GM21717 (cell line): ENCODE results near the gene SH2D2A.

Experiments
- ATAC-seq: cut with Tn5 transposase; IDR thresholded peaks from one replicate; pipeline ENCODE4 v1.9.1; 2021; ENCODE audit warnings: mild to moderate bottlenecking, moderate library complexity; ENCODE audit not compliant: unreplicated experiment

Gene SH2D2A

DNA sequence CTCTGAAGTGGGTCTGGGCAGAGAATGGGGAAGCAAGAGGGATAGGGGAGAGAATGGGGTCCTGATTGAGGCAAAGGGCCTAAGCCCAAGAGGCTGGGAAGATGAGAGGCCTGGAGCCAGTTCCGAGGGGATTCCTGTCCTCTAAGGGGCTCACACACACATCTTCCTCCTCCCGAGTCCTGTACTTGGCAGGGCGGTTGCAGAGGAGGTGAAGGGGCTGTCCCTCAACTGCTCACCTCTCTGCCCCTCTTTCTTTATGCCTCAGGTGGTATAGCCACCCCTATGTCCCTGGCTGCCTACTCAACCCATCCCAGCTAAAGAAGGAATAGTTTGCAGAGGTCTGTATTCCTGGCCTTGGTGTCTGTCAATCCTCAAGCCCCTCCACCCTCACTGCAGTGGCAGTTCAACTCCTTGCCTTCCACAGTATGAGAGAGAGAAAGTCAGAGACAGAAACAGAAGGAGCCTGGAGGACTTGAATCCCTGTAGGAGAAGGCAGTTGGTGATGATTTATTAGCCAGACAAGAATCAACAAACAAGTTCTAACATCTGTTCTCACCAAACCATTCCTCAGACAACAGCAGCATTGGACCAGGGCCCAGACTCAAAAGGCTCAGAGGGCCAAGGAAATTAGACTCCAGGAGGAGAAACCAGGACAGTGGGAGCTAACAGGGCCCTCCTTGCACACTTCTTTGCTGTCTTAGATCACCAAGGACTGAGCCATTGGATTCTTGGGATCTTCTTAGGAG is 10.7 kb downstream of the SH2D2A start:
- no peak for ATAC-seq

GRCh38 chr1:156804572-156805243 is 11.9 kb downstream of the SH2D2A start:
- no peak for ATAC-seq

DNA sequence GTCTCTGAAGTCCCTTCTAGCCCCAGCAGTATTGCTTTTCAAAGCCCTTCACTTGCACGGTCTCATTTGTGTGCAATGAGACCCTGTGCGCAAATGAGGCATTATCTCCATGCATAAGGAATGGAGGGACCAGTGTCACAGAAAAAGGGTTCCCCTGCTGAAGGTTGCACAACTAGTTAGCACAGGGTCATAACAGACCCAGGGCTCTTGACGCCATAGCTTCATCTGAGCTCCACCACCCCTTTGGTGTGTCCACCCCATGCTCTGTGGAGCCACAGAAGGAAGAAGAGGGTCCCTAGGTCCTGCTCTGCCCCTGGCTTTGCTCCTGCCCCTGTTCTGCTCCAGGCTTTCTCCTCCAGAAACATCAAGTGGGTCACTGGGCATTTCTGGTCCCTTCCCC is 12.6 kb downstream of the SH2D2A start:
- no peak for ATAC-seq

DNA sequence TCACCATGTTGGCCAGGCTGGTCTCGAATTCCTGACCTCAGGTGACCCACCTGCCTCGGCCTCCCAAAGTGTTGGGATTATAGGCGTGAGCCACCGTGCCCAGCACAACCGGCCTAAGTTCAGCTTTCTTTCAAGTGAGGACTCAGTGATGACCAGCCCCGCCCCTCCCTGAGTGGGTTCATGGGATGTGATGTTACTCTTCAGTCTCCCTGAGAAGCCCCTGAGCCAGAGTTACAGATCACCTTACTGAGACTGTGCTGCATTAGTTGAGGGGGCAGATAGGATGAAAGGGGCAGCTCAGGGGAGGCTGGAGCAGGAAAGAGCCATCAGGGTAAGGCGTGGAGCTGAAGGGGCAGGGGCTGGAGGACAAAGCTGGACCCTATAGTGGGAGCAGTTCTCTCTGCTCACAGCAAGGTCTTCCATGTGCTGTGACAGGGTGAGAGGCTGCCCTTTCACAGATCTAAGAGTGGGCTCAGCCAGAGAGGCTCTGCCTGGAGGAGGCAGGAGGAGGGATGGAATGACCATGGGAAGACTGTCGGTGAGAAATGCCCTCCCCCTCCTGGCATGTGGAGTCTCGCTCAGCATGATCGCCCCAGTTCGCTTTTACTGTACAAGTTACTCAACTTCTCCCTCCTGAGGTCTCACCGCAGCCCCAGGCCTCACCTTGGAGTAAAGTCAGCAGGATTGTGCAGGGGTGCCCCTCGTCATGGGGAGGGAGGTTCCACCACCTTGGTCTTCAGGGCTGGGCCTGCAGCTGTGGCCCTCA is 13.4 kb downstream of the SH2D2A start:
- ATAC-seq = no peak

DNA sequence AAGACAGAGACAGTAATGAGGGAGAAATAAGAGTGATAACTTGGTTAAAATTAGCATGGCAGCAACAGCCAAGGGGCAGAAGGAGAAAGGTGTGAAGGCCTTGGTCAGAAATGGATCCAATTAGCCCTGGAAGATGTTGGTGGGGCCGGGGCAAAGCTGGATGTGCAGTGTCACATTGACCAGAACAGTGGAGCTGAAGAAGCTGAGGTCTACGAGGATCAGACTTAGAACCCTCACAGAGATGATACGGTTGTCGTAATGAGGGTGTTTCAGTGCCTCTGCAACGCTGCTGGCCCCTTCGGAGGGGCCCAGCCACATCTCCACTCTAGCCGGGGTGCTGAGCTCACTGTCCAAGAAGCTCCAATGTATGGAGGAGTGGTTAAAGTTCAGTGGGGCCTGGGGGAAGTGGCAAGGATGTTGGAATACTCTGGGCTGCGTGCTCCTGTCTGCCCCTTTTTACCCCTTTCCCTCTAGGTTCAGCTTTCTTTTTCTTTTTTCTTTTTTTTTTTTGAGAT is 14.2 kb downstream of the SH2D2A start:
- no peak for ATAC-seq

GRCh38 chr1:156801409-156802121 is 15.1 kb downstream of the SH2D2A start:
- no peak for ATAC-seq

- ATAC-seq = no peak
These were observed 19.3 kb downstream of the SH2D2A start for GRCh38 chr1:156797212-156797871.

DNA sequence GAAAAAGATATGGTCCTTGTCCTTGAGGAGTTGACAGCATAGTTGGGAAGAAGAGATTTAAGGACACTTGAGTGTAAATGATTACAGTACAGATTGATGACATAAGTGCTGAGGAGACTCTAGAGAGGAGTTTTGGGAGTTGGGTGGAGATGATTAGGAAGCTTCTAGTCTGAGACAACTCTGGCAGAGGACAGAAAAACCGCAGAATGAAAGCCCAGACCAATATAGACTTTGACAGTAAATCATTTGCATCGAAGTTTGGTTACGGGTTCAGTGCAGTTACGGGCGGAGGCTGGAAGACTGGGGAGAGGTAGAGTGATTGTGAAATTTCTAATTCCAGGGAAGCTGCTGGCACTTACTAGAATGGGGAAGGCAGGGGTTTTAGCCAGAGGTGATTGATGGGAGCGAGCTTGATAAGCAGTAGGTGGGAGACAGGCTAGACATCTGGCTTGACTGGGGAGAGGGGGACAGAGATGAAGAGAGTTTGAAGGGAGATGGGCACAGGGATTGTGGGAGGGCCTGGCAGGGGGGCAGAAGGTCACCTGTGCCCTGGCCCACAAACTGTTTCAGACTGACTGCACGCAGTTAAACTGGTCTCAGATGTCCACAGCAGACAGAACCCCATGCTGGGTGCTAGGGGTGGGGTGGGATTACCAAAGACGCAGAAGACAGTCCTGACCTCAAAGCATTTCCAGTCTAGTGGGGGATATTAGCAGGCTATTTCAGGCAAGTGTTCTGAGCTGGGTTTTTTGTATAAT is 20.1 kb downstream of the SH2D2A start:
- no peak for ATAC-seq

GRCh38 chr1:156795787-156796186 is 20.9 kb downstream of the SH2D2A start:
- ATAC-seq = no peak

DNA sequence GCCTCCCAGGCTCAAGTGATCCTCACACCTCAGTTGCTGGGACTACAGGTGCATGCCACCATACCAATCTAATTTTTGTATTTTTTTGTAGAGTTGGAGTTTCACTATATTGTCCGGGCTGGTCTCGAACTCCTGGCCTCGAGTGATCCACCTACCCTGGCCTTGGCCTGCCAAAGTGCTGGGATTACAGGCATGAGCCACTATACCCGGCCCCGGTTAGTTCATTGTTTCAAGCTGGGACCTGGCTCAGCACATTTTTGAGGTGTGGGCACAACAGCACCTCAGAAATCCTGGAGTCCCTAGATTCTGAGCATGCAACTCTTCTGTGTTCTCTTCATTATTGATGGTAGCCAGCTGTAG is 21.3 kb downstream of the SH2D2A start:
- no peak for ATAC-seq

- ATAC-seq = no peak
These were observed 21.9 kb downstream of the SH2D2A start for GRCh38 chr1:156794506-156795373.

DNA sequence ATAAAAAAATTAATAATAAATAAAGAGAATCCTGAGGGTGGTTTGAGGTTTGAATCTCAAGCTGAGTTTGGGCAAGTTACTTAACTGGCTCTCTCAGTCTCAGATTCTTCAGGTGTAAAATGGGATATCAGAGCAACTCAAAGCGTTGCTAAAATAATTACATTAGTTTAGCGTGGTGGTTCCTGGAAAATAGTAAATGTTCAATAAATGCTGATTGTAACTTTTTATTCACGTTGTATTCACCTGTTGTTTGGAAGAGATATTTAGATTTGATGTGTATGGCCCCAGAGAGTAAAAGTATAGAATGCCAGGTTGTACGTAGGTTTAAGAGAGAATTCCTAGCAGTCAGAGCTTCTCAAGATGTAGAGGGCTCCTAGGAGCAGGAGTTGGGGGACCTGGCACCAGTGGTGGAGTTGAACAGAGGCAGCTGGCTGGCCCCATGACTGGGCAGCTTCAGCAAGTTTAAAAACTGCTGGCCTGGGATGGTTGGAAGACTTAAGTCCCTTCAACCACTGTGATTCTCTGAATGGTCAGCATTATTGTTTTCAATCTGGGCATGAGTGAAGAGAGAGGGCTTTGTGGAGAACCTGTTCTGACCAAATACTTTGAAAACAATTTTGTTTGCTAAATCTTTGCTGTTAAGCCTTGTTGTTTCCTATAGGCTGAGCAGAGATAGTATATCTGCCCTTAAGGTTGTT is 26.9 kb downstream of the SH2D2A start:
- ATAC-seq = no peak

GRCh38 chr1:156788136-156788535 is 28.5 kb downstream of the SH2D2A start:
- ATAC-seq = no peak

DNA sequence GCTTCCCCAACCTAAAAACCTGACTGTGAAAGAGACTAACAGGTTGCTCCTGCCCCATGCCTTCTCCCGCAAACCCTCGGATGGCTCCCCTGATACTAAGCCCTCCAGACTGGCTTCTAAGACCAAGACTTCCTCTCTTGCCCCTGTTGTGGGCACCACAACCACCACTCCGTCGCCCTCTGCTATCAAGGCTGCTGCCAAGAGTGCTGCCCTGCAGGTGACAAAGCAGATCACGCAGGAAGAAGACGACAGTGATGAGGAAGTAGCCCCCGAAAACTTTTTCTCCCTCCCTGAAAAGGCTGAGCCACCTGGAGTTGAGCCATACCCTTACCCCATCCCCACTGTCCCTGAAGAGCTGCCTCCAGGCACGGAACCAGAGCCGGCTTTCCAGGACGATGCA is 30.0 kb downstream of the SH2D2A start:
- no peak for ATAC-seq

GRCh38 chr1:156785458-156785857 is 31.2 kb downstream of the SH2D2A start:
- no peak for ATAC-seq

DNA sequence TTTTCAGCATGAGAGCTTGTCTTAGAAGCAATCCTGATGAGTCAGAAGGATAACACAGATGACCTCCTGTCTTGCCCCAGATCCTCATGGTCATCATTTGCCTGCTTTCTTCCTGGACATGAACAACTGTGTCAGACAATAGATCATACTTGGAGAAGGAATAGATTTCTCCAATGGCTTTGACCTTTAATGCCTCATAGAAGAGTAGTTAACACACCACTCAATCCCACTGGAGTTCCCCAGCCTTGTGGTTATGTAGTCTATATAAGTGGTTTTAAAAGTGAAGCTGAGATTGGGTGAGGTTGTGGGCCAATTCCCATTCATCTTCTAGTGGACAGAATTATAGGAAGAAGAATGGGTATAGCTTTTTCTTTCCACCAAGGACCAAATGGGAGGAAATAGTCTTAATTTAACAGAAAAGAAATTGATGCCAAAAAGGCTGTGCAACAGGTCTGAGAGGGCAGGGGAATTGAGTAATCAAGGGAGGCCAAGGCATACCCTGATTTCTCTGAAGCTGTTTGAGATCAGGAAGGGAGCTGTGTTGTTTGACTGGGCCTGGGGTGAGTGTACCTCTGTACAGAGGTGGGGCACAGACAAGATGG is 35.0 kb downstream of the SH2D2A start:
- no peak for ATAC-seq

GRCh38 chr1:156777573-156777972 is 39.1 kb downstream of the SH2D2A start:
- no peak for ATAC-seq

GRCh38 chr1:156776942-156777341 is 39.7 kb downstream of the SH2D2A start:
- no peak for ATAC-seq
